SW 1271 (cell line): Measurements from ENCODE around the gene PCCA.
"Not testable (repeated sequence)": the region's sequence is repeated elsewhere in the genome, so short reads cannot be mapped to it uniquely, and the experiment has no call there.

Experiments
- DNase-seq, 2 experiments: peaks; one replicate each; lab custom pipeline; 2025; lab: John Stamatoyannopoulos, UW

The PCCA gene

GRCh38 chr13:100363285-100363711, 274.4 kb downstream of the PCCA start:
- DNase-seq, result no peak

- DNase-seq, result no peak
Measured at GRCh38 chr13:100363874-100364273, 275.0 kb downstream of the PCCA start.

- DNase-seq, result no peak
Measured at GRCh38 chr13:100364591-100364990, 275.7 kb downstream of the PCCA start.

GRCh38 chr13:100365680-100366079, 276.8 kb downstream of the PCCA start:
- DNase-seq, result no peak

- DNase-seq, result no peak
Measured at GRCh38 chr13:100378533-100378932, 289.6 kb downstream of the PCCA start.

GRCh38 chr13:100381595-100382224, 292.8 kb downstream of the PCCA start:
- DNase-seq, result no peak

GRCh38 chr13:100382785-100383184, 293.9 kb downstream of the PCCA start:
- no peak for DNase-seq

- no peak for DNase-seq
Measured at GRCh38 chr13:100387416-100387815, 298.5 kb downstream of the PCCA start.

- DNase-seq, result not testable (repeated sequence)
Measured at GRCh38 chr13:100388150-100388549, 299.3 kb downstream of the PCCA start.

- DNase-seq, result no peak
Measured at GRCh38 chr13:100388923-100389322, 300.0 kb downstream of the PCCA start.

- no peak for DNase-seq
Measured at GRCh38 chr13:100389617-100390016, 300.7 kb downstream of the PCCA start.

- peak; percentile 99 for DNase-seq
Measured at GRCh38 chr13:100392709-100393630, 304.1 kb downstream of the PCCA start.

- DNase-seq, result no peak
Measured at GRCh38 chr13:100394005-100394695, 305.3 kb downstream of the PCCA start.

GRCh38 chr13:100395698-100396373, 306.9 kb downstream of the PCCA start:
- DNase-seq, result no peak

- no peak for DNase-seq
Measured at GRCh38 chr13:100396776-100397175, 307.9 kb downstream of the PCCA start.

- no peak for DNase-seq
Measured at GRCh38 chr13:100397627-100398026, 308.7 kb downstream of the PCCA start.

GRCh38 chr13:100398360-100398759, 309.5 kb downstream of the PCCA start:
- DNase-seq, result no peak

GRCh38 chr13:100399455-100399854, 310.6 kb downstream of the PCCA start:
- DNase-seq, result no peak

- DNase-seq, result no peak
Measured at GRCh38 chr13:100403675-100404074, 314.8 kb downstream of the PCCA start.

- DNase-seq, result no peak
Measured at GRCh38 chr13:100409132-100409531, 320.2 kb downstream of the PCCA start.

GRCh38 chr13:100423375-100423774, 334.5 kb downstream of the PCCA start:
- DNase-seq, result no peak

GRCh38 chr13:100428986-100429385, 340.1 kb downstream of the PCCA start:
- DNase-seq, result no peak
